ENCODE results near the gene SND1.
"Not testable (repeated sequence)": the region's sequence is repeated elsewhere in the genome, so short reads cannot be mapped to it uniquely, and the experiment has no call there.

SND1 gene

GRCh38 chr7:128094686-128095085 is 442.7 kb downstream of the SND1 start:
- no peak for DNase-seq (ENCODE audit: low read depth, low spot score)

GRCh38 chr7:128097211-128097731 is 445.3 kb downstream of the SND1 start:
- DNase-seq (ENCODE audit: low read depth, low spot score), result no peak

- no peak for DNase-seq (ENCODE audit: low read depth, low spot score)
Measured at GRCh38 chr7:128098629-128099028, 446.6 kb downstream of the SND1 start.

- DNase-seq (ENCODE audit: low read depth, low spot score), result no peak
Measured at GRCh38 chr7:128099204-128099671, 447.2 kb downstream of the SND1 start.

GRCh38 chr7:128100225-128100948 is 448.4 kb downstream of the SND1 start:
- DNase-seq (ENCODE audit: low read depth, low spot score), result no peak

- DNase-seq (ENCODE audit: low read depth, low spot score), result no peak
Measured at GRCh38 chr7:128100949-128101713, 449.1 kb downstream of the SND1 start.

- no peak for DNase-seq (ENCODE audit: low read depth, low spot score)
Measured at GRCh38 chr7:128102490-128103291, 450.7 kb downstream of the SND1 start.

GRCh38 chr7:128103498-128104107 is 451.6 kb downstream of the SND1 start:
- DNase-seq (ENCODE audit: low read depth, low spot score), result no peak

- no peak for DNase-seq (ENCODE audit: low read depth, low spot score)
Measured at GRCh38 chr7:128104108-128104742, 452.2 kb downstream of the SND1 start.

- DNase-seq (ENCODE audit: low read depth, low spot score), result no peak
Measured at GRCh38 chr7:128105228-128106022, 453.4 kb downstream of the SND1 start.

- DNase-seq (ENCODE audit: low read depth, low spot score), result no peak
Measured at GRCh38 chr7:128106821-128107220, 454.8 kb downstream of the SND1 start.

GRCh38 chr7:128107516-128107915 is 455.5 kb downstream of the SND1 start:
- DNase-seq (ENCODE audit: low read depth, low spot score), result not testable (repeated sequence)

- no peak for DNase-seq (ENCODE audit: low read depth, low spot score)
Measured at GRCh38 chr7:128108129-128108528, 456.1 kb downstream of the SND1 start.

GRCh38 chr7:128108641-128109423 is 456.8 kb downstream of the SND1 start:
- no peak for DNase-seq (ENCODE audit: low read depth, low spot score)

- DNase-seq (ENCODE audit: low read depth, low spot score), result not testable (repeated sequence)
Measured at GRCh38 chr7:128109424-128109969, 457.5 kb downstream of the SND1 start.

GRCh38 chr7:128110641-128111364 is 458.8 kb downstream of the SND1 start:
- DNase-seq (ENCODE audit: low read depth, low spot score), result no peak

- DNase-seq (ENCODE audit: low read depth, low spot score), result no peak
Measured at GRCh38 chr7:128112018-128112780, 460.2 kb downstream of the SND1 start.

Data from activated naive CD8-positive, alpha-beta T cell treated with anti-CD3 and anti-CD28 coated beads, Interleukin-2, amount 50 U/mL, for 16 hours (primary cell).